SK-N-SH (cell line): ENCODE data around the gene FEM1C. TPM values are rescaled to one million over a fixed set of nuclear protein-coding genes. Genes with fewer than 3 reads are reported as not detected.
"Not testable (repeated sequence)": the region's sequence is repeated elsewhere in the genome, so short reads cannot be mapped to it uniquely, and the experiment has no call there.

Source experiments
- CTCF ChIA-PET: fragments of 300-600, 350-600 bp; formaldehyde crosslinking; extraction: SDS; loops from one replicate; lab custom pipeline; 2021; lab: Yijun Ruan, JAX
- POLR2A ChIA-PET: fragments of 350-600 bp; sonication (Branson Sonifier 250); formaldehyde crosslinking; extraction: SDS; loops from one replicate; lab custom pipeline; 2020; ENCODE audit warnings: antibody characterized with exemption, inconsistent platforms; lab: Yijun Ruan, JAX
- DNase-seq: peaks from one replicate; pipeline ENCODE4 v3.0.0; 2012
- H2AFZ ChIP-seq: fragments of 200-600 bp; sonication (generic); 2 replicates; pipeline ENCODE4 v1.8.1; 2016; ENCODE audit warnings: antibody characterized with exemption, mild to moderate bottlenecking, low read depth
- H3F3A ChIP-seq: fragments of 200-600 bp; sonication (generic); replicated peaks from 2 replicates; pipeline ENCODE3; 2016; ENCODE audit warnings: antibody characterized with exemption, mild to moderate bottlenecking; ENCODE audit not compliant: insufficient read depth
- H3K27ac ChIP-seq, 2 experiments: fragments of 200-500 bp in 1 of 2; fragments of 200-600 bp in 1 of 2; sonication (Bioruptor generic) in 1 of 2; sonication (generic), shearing (Covaris generic) in 1 of 2; 2 replicates each; pipeline versions ENCODE4 v1.5.1 to v1.6.1; 2014 to 2016; ENCODE audit warnings: low read depth in 2 of 2, inconsistent platforms in 1 of 2, low read length in 1 of 2, mild to moderate bottlenecking in 1 of 2, mixed read lengths in 1 of 2
- H3K27me3 ChIP-seq: fragments of 200-600 bp; sonication (generic), shearing (Covaris generic); 2 replicates; pipeline ENCODE4 v1.6.1; 2016; ENCODE audit warnings: mixed run types; ENCODE audit not compliant: insufficient read depth
- H3K36me3 ChIP-seq, 2 experiments: fragments of 200-500 bp in 1 of 2; fragments of 200-600 bp in 1 of 2; sonication (Bioruptor generic) in 1 of 2; sonication (generic) in 1 of 2; replicated peaks in 1 of 2; 2 replicates each; pipeline versions ENCODE3 to v1.5.1; 2014 to 2016; ENCODE audit warnings: low read length in 1 of 2, mild to moderate bottlenecking in 1 of 2; ENCODE audit not compliant: insufficient read depth in 2 of 2, control insufficient read depth in 1 of 2
- H3K4me1 ChIP-seq, 2 experiments: fragments of 200-500 bp in 1 of 2; fragments of 200-600 bp in 1 of 2; sonication (Bioruptor generic) in 1 of 2; sonication (generic), shearing (Covaris generic) in 1 of 2; 2 replicates each; pipeline versions ENCODE4 v1.5.1 to v1.6.1; 2014 to 2016; ENCODE audit warnings: low read depth in 1 of 2, low read length in 1 of 2, mixed run types in 1 of 2; ENCODE audit not compliant: insufficient read depth in 2 of 2, control insufficient read depth in 1 of 2
- H3K4me2 ChIP-seq: fragments of 200-600 bp; sonication (generic), shearing (Covaris generic); 2 replicates; pipeline ENCODE4 v1.6.1; 2017; ENCODE audit warnings: mixed run types
- H3K4me3 ChIP-seq, 2 experiments: fragments of 200-500 bp in 1 of 2; fragments of 200-600 bp in 1 of 2; sonication (Bioruptor generic) in 1 of 2; sonication (generic), shearing (Covaris generic) in 1 of 2; 2 replicates each; pipeline versions ENCODE4 v1.5.1 to v1.8.1; 2014 to 2016; ENCODE audit warnings: low read depth in 2 of 2, inconsistent platforms in 1 of 2, low read length in 1 of 2, mild to moderate bottlenecking in 1 of 2, mixed read lengths in 1 of 2, moderate library complexity in 1 of 2
- H3K79me2 ChIP-seq: fragments of 200-600 bp; sonication (generic); 2 replicates; pipeline ENCODE4 v1.8.1; 2017; ENCODE audit warnings: mild to moderate bottlenecking; ENCODE audit not compliant: insufficient read depth
- H3K9ac ChIP-seq: fragments of 200-600 bp; sonication (generic); 2 replicates; pipeline ENCODE4 v1.6.1; 2017; ENCODE audit warnings: mixed run types
- H3K9me2 ChIP-seq: fragments of 200-600 bp; sonication (generic); 2 replicates; pipeline ENCODE4 v1.6.1; 2017; ENCODE audit warnings: mixed run types
- H3K9me3 ChIP-seq: fragments of 200-600 bp; sonication (generic); 2 replicates; pipeline ENCODE4 v1.6.1; 2017; ENCODE audit warnings: mixed run types, mild to moderate bottlenecking, moderate library complexity
- H4K20me1 ChIP-seq: fragments of 200-600 bp; sonication (generic); 2 replicates; pipeline ENCODE4 v1.6.1; 2017; ENCODE audit warnings: mild to moderate bottlenecking, mixed run types; ENCODE audit not compliant: insufficient read depth
- ELF1 ChIP-seq: IDR thresholded peaks from 2 replicates; pipeline ENCODE4 v1.4.0; 2012
- EP300 ChIP-seq, 2 experiments: IDR thresholded peaks; 2 replicates each; pipeline versions ENCODE4 v1.4.0 to v1.6.1; 2012; ENCODE audit warnings: borderline replicate concordance in 1 of 2, low read depth in 1 of 2, low read length in 1 of 2
- EZH2phosphoT487 ChIP-seq: fragments of 200-600 bp; sonication (generic); IDR thresholded peaks from 2 replicates; pipeline ENCODE4 v1.6.1; 2017; ENCODE audit warnings: low read depth, mixed run types, mild to moderate bottlenecking, antibody characterized with exemption, moderate library complexity, borderline replicate concordance
- FOSL2 ChIP-seq: IDR thresholded peaks from 2 replicates; pipeline ENCODE4 v1.4.0; 2012; ENCODE audit warnings: low read depth, mild to moderate bottlenecking, moderate library complexity, borderline replicate concordance
- GABPA ChIP-seq: IDR thresholded peaks from 2 replicates; pipeline ENCODE4 v1.4.0; 2012; ENCODE audit warnings: low read depth, mild to moderate bottlenecking
- JUND ChIP-seq: IDR thresholded peaks from 2 replicates; pipeline ENCODE4 v1.4.0; 2012
- MEF2A ChIP-seq: IDR thresholded peaks from 2 replicates; pipeline ENCODE4 v1.4.0; 2012; ENCODE audit warnings: low read depth, borderline replicate concordance
- RCOR1 ChIP-seq: fragments of 150-350 bp; IDR thresholded peaks from 2 replicates; pipeline ENCODE4 v1.6.1; 2017; ENCODE audit warnings: antibody characterized with exemption, low read length
- RFX5 ChIP-seq: IDR thresholded peaks from 2 replicates; pipeline ENCODE4 v1.6.1; 2012; ENCODE audit warnings: mild to moderate bottlenecking, improper control_type of control experiment, low read length
- RXRA ChIP-seq: IDR thresholded peaks from 2 replicates; pipeline ENCODE4 v1.4.0; 2012; ENCODE audit warnings: low read depth, mild to moderate bottlenecking, borderline replicate concordance
- SIN3A ChIP-seq: IDR thresholded peaks from 2 replicates; pipeline ENCODE4 v1.6.1; 2012; ENCODE audit warnings: low read depth, mild to moderate bottlenecking, low read length, moderate library complexity, borderline replicate concordance
- SMC3 ChIP-seq: IDR thresholded peaks from 2 replicates; pipeline ENCODE4 v1.6.1; 2012; ENCODE audit warnings: low read depth, low read length, improper control_type of control experiment
- ZBTB33 ChIP-seq: IDR thresholded peaks from 2 replicates; pipeline ENCODE4 v1.4.0; 2012; ENCODE audit warnings: low read depth, borderline replicate concordance
- WGBS: methylation state at CpG from one replicate; pipeline ENCODE4 v1.1.6; 2017; ENCODE audit warnings: low lambda C conversion rate; 5-methylcytosine and 5-hydroxymethylcytosine counted together
- polyA plus RNA-seq, 3 experiments: library from polyadenylated mRNA; depleted of rRNA; stranded (reverse); fragments of >200 nt; gene quantifications; 2 replicates each; pipeline ENCODE4 v1.2.3, GENCODE V29; 2012
- TF ChIP-seq, protein P1 (sequence below): IDR thresholded peaks from 2 replicates; pipeline ENCODE4 v1.4.0; 2012; ENCODE audit warnings: low read depth
- TF ChIP-seq, protein P2 (sequence below): IDR thresholded peaks from 2 replicates; pipeline ENCODE4 v1.4.0; 2012; ENCODE audit warnings: low read depth, borderline replicate concordance
- TF ChIP-seq, protein P3 (sequence below): IDR thresholded peaks from 2 replicates; pipeline ENCODE4; 2012
- TF ChIP-seq, protein P4 (sequence below): fragments of 200-600 bp; sonication (generic); IDR thresholded peaks from 2 replicates; pipeline ENCODE4 v1.6.1; 2017; ENCODE audit warnings: antibody characterized with exemption, mild to moderate bottlenecking, moderate library complexity

Gene FEM1C
- polyA plus RNA-seq, 1 of the 3 experiments (the other 2 are of a cell fraction) = 2.8 TPM

GRCh38 chr5:115480271-115480670 lies 64.3 kb downstream of the FEM1C start (continued):
- TF ChIP-seq ELF1 = no peak
- TF ChIP-seq RFX5 = no peak
- TF ChIP-seq, protein P1, sequence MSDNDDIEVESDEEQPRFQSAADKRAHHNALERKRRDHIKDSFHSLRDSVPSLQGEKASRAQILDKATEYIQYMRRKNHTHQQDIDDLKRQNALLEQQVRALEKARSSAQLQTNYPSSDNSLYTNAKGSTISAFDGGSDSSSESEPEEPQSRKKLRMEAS = no peak
- TF ChIP-seq RXRA = no peak

DNA sequence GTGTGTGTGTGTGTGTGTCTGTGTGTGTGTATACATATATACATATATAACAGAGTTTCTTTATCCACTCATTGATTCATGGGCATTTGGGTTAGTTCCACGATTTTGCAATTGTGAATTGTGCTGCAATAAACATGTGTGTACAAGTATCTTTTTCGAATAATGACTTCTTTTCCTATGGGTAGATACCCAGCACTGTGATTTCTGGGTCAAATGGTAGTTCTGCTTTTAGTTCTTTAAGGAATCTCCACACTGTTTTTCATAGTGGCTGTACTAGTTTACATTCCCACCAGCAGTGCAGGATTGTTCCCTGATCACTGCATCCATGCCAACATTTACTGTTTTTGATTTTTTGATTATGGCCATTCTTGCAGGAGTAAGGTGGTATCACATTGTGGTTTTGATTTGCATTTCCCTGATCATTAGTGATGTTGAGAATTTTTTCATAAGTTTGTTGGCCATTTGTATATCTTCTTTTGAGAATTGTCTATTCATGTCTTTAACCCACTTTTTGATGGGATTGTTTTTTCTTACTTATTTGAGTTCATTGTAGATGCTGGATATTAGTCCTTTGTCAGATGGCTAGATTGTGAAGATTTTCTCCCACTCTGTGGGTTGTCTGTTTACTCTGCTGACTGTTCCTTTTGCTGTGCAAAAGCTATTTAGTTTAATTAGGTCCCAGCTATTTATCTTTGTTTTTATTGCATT lies 65.3 kb downstream of the FEM1C start:
- POLR2A ChIA-PET, CTCF ChIA-PET: not testable (repeated sequence)

GRCh38 chr5:115478281-115478680 lies 66.3 kb downstream of the FEM1C start:
- DNase-seq = no peak
- no peaks in the 10 kb centered on the region for H3K27me3 ChIP-seq
- no peaks in the 10 kb centered on the region for H4K20me1 ChIP-seq
- no peaks in the 10 kb centered on the region for H3K79me2 ChIP-seq
- no peak overlapping the region for H3K27ac ChIP-seq
- no peak overlapping the region for H2AFZ ChIP-seq
- no peaks in the 10 kb centered on the region for H3K9me3 ChIP-seq
- no peak overlapping the region for H3K9ac ChIP-seq
- no peak overlapping the region for H3K4me3 ChIP-seq
- H3K9me2 ChIP-seq = no peaks in the 10 kb centered on the region
- TF ChIP-seq FOSL2 = no peak
- TF ChIP-seq ZBTB33 = no peak
- no peak for TF ChIP-seq RCOR1
- TF ChIP-seq JUND = no peak
- no peak for TF ChIP-seq GABPA
- TF ChIP-seq, protein P2, sequence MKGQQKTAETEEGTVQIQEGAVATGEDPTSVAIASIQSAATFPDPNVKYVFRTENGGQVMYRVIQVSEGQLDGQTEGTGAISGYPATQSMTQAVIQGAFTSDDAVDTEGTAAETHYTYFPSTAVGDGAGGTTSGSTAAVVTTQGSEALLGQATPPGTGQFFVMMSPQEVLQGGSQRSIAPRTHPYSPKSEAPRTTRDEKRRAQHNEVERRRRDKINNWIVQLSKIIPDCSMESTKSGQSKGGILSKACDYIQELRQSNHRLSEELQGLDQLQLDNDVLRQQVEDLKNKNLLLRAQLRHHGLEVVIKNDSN = no peak
- no peak for TF ChIP-seq EP300 (IDR thresholded peaks at IDR 0.05; ENCODE audit: borderline replicate concordance in 1 of 2, low read depth in 1 of 2, low read length in 1 of 2)
- TF ChIP-seq SMC3 = no peak
- TF ChIP-seq, protein P3, sequence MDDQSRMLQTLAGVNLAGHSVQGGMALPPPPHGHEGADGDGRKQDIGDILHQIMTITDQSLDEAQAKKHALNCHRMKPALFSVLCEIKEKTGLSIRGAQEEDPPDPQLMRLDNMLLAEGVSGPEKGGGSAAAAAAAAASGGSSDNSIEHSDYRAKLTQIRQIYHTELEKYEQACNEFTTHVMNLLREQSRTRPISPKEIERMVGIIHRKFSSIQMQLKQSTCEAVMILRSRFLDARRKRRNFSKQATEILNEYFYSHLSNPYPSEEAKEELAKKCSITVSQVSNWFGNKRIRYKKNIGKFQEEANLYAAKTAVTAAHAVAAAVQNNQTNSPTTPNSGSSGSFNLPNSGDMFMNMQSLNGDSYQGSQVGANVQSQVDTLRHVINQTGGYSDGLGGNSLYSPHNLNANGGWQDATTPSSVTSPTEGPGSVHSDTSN = no peak
- TF ChIP-seq EZH2phosphoT487 = no peak
- TF ChIP-seq, protein P4, sequence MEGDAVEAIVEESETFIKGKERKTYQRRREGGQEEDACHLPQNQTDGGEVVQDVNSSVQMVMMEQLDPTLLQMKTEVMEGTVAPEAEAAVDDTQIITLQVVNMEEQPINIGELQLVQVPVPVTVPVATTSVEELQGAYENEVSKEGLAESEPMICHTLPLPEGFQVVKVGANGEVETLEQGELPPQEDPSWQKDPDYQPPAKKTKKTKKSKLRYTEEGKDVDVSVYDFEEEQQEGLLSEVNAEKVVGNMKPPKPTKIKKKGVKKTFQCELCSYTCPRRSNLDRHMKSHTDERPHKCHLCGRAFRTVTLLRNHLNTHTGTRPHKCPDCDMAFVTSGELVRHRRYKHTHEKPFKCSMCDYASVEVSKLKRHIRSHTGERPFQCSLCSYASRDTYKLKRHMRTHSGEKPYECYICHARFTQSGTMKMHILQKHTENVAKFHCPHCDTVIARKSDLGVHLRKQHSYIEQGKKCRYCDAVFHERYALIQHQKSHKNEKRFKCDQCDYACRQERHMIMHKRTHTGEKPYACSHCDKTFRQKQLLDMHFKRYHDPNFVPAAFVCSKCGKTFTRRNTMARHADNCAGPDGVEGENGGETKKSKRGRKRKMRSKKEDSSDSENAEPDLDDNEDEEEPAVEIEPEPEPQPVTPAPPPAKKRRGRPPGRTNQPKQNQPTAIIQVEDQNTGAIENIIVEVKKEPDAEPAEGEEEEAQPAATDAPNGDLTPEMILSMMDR = no peak
- TF ChIP-seq MEF2A = no peak
- no peak for TF ChIP-seq RFX5
- no peak for TF ChIP-seq SIN3A
- no peaks in the 10 kb centered on the region for H3K4me1 ChIP-seq
- H3F3A ChIP-seq = no peaks in the 10 kb centered on the region
- no peaks in the 10 kb centered on the region for H3K36me3 ChIP-seq
- CTCF ChIA-PET = no interaction called here
- POLR2A ChIA-PET = no interaction called here
- H3K4me2 ChIP-seq = no peak overlapping the region
- WGBS = 80% methylated on average over 2 of the region's 2 CpGs

More for the DNA sequence above, 65.3 kb downstream of the FEM1C start:
- not testable (repeated sequence) for H3K9me2 ChIP-seq, H3K9ac ChIP-seq, H3K9me3 ChIP-seq, H2AFZ ChIP-seq, H3K36me3 ChIP-seq, H3K4me1 ChIP-seq, H3K4me3 ChIP-seq, DNase-seq, H3K27me3 ChIP-seq, H4K20me1 ChIP-seq, H3K79me2 ChIP-seq, H3F3A ChIP-seq, H3K4me2 ChIP-seq, H3K27ac ChIP-seq
- 27% methylated on average over 2 of the region's 2 CpGs for WGBS
